ENCODE measurements around the gene SYNCRIP. TPM values are rescaled to one million over a fixed set of nuclear protein-coding genes. Genes with fewer than 3 reads are reported as not detected.
"Not testable (repeated sequence)": the region's sequence is repeated elsewhere in the genome, so short reads cannot be mapped to it uniquely, and the experiment has no call there.

The SYNCRIP gene
- total and polyA plus RNA-seq, 2 of the 13 experiments (the other 11 are each of a cell fraction or from before 2014, with no cell fraction given): 8.1 to 112 TPM

- Histone ChIP-seq H3K79me2 (ENCODE audit: insufficient read depth, low read length) (peaks cover 78% of the 10 kb centered on the region), H3K9me3 (ENCODE audit: low read length) (peaks cover 13% of the 10 kb centered on the region; the same call in 1 of the 2 replicates), H3K4me1 (ENCODE audit: insufficient read depth, low read length) (peaks cover 33% of the 10 kb centered on the region)
- H3K9ac ChIP-seq (ENCODE audit: insufficient read depth, low read depth, low read length); ATAC-seq; DNase-seq (ENCODE audit: low spot score); FAIRE-seq; BruUV-seq (replicated peaks); H3K4me3 ChIP-seq (replicated peaks in 1 of 3; ENCODE audit: insufficient read depth in 1 of 3, low read depth in 2 of 3, low read length in 3 of 3); H3K27me3 ChIP-seq (ENCODE audit: control insufficient read depth in 1 of 2, insufficient read depth in 2 of 2, low read length in 2 of 2); H2AFZ ChIP-seq (ENCODE audit: low read length); intact Hi-C loops (cut with micrococcal nuclease; ENCODE audit: unreplicated experiment); H4K20me1 ChIP-seq (ENCODE audit: insufficient read depth, low read length); POLR2A ChIA-PET; H3K4me2 ChIP-seq (ENCODE audit: low read depth, low read length); H3K36me3 ChIP-seq (replicated peaks in 1 of 2; ENCODE audit: control insufficient read depth in 1 of 2, insufficient read depth in 2 of 2, low read length in 2 of 2); H3K27ac ChIP-seq (ENCODE audit: extremely low read length, insufficient read depth, low read length); CTCF ChIA-PET (ENCODE audit: low intra/inter-chr PET ratio, low total read pairs); in situ Hi-C loops (cut with HindIII; ENCODE audit: extremely low pct_ligation_motif_present, low pct_unique_long_range_greater_than_20kb): not testable (repeated sequence)
- 97% methylated on average over 4 of the region's 4 CpGs for WGBS (ENCODE audit: low lambda C conversion rate)
Observed at GRCh38 chr6:85582832-85583231, 59.9 kb downstream of the SYNCRIP start.

GRCh38 chr6:85581572-85581971 is 61.1 kb downstream of the SYNCRIP start:
- 0 out of 2 replicates have a peak overlapping the region, but pooled peaks have one; percentile 49 for H3K4me2 ChIP-seq (ENCODE audit: low read depth, low read length)
- peaks cover 10% of the 10 kb centered on the region; the same call in 1 of the 2 replicates for H4K20me1 ChIP-seq (ENCODE audit: insufficient read depth, low read length)
- H2AFZ ChIP-seq (ENCODE audit: low read length): no peak overlapping the region
- FAIRE-seq (no peak), ATAC-seq (no peak), DNase-seq (ENCODE audit: low spot score) (no peak)
- H3K79me2 ChIP-seq (ENCODE audit: insufficient read depth, low read length): peaks cover 77% of the 10 kb centered on the region
- H3K9ac ChIP-seq (ENCODE audit: insufficient read depth, low read depth, low read length): no peak overlapping the region
- H3K27me3 ChIP-seq (ENCODE audit: control insufficient read depth in 1 of 2, insufficient read depth in 2 of 2, low read length in 2 of 2): no peaks in the 10 kb centered on the region
- no TSS peak for BruUV-seq (replicated peaks)
- TF ChIP-seq HCFC1 (IDR thresholded peaks at IDR 0.05; ENCODE audit: low read depth, low read length) (no peak), POLR2G (IDR thresholded peaks at IDR 0.05; ENCODE audit: low read depth, low read length) (no peak), TEF (CRISPR knock-in tag; IDR thresholded peaks at IDR 0.05) (no peak), AKAP8 (CRISPR knock-in tag; IDR thresholded peaks at IDR 0.05) (no peak), HMG20A (CRISPR knock-in tag; IDR thresholded peaks at IDR 0.05; ENCODE audit: borderline replicate concordance) (no peak), MEIS2 (CRISPR knock-in tag; IDR thresholded peaks at IDR 0.05) (no peak), KAT2B (IDR thresholded peaks at IDR 0.05; ENCODE audit: borderline replicate concordance, low read depth, low read length) (no peak), ZNF75D (CRISPR knock-in tag; IDR thresholded peaks at IDR 0.05; ENCODE audit: borderline replicate concordance) (no peak), STAG1 (CRISPR knock-in tag; IDR thresholded peaks at IDR 0.05) (no peak), EEA1 (CRISPR knock-in tag; IDR thresholded peaks at IDR 0.05; ENCODE audit: borderline replicate concordance) (no peak), RORA (CRISPR knock-in tag; IDR thresholded peaks at IDR 0.05) (no peak), ZFP41 (CRISPR knock-in tag; IDR thresholded peaks at IDR 0.05; ENCODE audit: borderline replicate concordance) (no peak), ZNF552 (CRISPR knock-in tag; IDR thresholded peaks at IDR 0.05; ENCODE audit: borderline replicate concordance) (no peak), ZNF335 (CRISPR knock-in tag; IDR thresholded peaks at IDR 0.05) (no peak), ESRRA (CRISPR knock-in tag; IDR thresholded peaks at IDR 0.05; ENCODE audit: low read depth) (no peak)
- ChIA-PET CTCF (ENCODE audit: low intra/inter-chr PET ratio, low total read pairs) (no interaction called here), POLR2A (interaction anchor here (1.0 to 1.5 kb wide), 3 partner anchors 11 to 97 kb away, joined by 5 to 10 read pairs (median 10); partner anchors contain the start of gene SYNCRIP)
- H3K4me1 ChIP-seq (ENCODE audit: insufficient read depth, low read length): peaks cover 36% of the 10 kb centered on the region
- peaks cover 13% of the 10 kb centered on the region; the same call in 1 of the 2 replicates for H3K9me3 ChIP-seq (ENCODE audit: low read length)
- no peaks in the 10 kb centered on the region for H3K36me3 ChIP-seq (replicated peaks in 1 of 2; ENCODE audit: control insufficient read depth in 1 of 2, insufficient read depth in 2 of 2, low read length in 2 of 2)
- intact Hi-C loops (cut with micrococcal nuclease; ENCODE audit: unreplicated experiment): no loop called here
- H3K4me3 ChIP-seq (replicated peaks in 1 of 3; ENCODE audit: insufficient read depth in 1 of 3, low read depth in 2 of 3, low read length in 3 of 3): no peak overlapping the region
- H3K27ac ChIP-seq (ENCODE audit: extremely low read length, insufficient read depth, low read length): no peak overlapping the region
- in situ Hi-C loops (cut with HindIII; ENCODE audit: extremely low pct_ligation_motif_present, low pct_unique_long_range_greater_than_20kb): no loop called here

All from HepG2 (cell line).